GM10847 (cell line): ENCODE measurements around the gene NELFB.

Experiments used
- POLR2A ChIP-seq: IDR thresholded peaks from 2 replicates; pipeline ENCODE4 v1.6.1; 2011; ENCODE audit not compliant: insufficient read length; ENCODE audit errors: extremely low read depth

The NELFB gene

GRCh38 chr9:137278061-137278701 lies 23.1 kb downstream of the NELFB start:
- no peak for TF ChIP-seq POLR2A

- TF ChIP-seq POLR2A: no peak
Measured at GRCh38 chr9:137278721-137279711, 23.9 kb downstream of the NELFB start.

DNA sequence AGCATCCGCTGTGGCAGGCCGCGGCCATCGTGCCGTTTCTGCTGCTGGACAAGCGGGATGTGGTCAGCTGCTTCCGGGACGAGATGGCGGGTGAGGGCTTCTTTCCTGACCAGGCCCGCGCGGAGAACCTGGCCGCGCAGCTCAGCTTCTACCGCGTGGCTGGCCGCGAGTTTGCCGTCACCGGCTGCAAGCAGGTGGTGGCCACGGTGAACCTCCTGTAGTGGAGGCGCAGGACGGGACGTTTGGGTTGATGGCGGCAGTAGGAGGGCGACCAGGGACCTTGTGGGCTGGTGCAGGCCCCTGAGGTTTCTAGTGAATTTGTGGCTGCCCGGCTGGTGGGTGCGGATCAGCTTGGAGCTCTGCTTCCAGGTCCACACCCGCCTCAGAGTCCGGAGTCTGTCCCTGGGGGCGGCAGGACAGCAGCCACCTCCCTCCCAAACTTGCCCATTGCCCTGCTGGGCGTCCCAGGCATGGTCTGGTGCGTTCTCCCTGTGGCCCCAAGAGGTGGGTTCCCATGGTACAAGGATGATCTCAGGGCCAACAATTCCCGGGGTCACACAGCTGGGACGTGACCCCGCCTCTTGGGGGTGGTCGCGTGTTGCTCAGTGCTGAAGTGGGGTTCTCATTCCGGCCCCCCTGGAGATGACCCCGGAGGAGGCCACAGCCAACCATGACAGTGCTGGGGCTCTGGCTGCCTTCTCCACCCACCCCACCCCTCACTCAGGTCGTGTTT lies 24.8 kb downstream of the NELFB start:
- TF ChIP-seq POLR2A: no peak

GRCh38 chr9:137280474-137281344 lies 25.6 kb downstream of the NELFB start:
- TF ChIP-seq POLR2A: no peak

DNA sequence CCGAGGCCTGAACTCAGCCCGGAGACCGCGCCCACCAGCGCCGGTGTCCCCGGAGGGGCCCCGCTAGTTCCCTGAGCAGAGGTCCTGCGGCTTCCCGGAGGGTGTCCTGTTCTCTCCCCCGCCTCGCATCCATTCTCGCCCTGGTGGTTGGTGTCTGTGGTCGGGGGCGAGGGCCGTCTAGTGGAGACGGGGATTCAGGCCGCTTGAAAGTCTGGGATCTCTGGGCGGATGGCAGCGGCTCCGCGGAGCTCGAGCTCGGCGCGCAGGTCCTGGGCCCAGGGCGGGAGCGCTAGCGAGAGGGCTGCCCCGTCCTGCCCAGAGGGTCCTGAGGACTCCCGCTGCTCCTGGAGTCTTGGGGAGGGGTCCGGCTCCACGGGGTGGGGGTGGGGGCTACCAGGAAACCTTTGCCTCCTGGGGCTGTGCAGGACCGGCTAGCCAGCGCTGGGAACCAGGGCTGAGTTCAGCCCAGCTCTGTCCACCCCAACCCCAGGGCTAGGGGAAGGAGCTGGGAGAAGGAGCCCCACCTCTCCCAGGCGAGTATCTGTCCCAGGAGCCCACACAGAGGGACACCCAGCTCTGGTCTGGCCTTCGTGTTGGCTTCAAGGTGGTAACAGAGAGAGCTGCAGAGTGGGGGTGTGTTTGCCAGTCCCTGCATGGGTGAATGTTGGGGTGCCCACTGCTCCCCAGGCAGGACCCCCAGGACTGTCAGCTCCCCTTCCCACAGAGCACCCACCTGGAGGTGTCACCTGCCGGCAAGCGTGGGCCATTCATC lies 26.4 kb downstream of the NELFB start:
- TF ChIP-seq POLR2A: no peak

DNA sequence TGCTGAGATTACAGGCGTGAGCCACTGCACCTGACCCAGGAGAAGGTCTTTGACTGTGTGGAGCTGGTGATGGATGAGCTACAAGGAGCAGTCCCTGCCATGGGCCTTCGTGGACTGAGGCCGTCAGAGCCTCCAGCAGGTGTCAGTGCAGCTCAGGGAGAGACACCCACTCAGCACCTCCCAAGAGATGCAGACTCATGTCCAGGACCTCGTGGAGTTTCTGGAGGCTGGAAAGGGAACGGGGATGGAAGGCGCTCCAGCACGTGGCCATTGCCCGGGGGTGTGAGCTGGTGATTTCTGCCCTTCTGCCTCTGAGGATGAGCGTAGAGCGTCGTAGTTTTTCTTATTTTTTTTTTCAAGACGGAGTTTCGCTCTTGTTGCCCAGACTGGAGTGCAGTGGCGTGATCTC lies 31.9 kb downstream of the NELFB start:
- TF ChIP-seq POLR2A: no peak

- no peak for TF ChIP-seq POLR2A
Measured at GRCh38 chr9:137293094-137293481, 38.0 kb downstream of the NELFB start.

GRCh38 chr9:137293482-137294090 lies 38.5 kb downstream of the NELFB start:
- TF ChIP-seq POLR2A: no peak

DNA sequence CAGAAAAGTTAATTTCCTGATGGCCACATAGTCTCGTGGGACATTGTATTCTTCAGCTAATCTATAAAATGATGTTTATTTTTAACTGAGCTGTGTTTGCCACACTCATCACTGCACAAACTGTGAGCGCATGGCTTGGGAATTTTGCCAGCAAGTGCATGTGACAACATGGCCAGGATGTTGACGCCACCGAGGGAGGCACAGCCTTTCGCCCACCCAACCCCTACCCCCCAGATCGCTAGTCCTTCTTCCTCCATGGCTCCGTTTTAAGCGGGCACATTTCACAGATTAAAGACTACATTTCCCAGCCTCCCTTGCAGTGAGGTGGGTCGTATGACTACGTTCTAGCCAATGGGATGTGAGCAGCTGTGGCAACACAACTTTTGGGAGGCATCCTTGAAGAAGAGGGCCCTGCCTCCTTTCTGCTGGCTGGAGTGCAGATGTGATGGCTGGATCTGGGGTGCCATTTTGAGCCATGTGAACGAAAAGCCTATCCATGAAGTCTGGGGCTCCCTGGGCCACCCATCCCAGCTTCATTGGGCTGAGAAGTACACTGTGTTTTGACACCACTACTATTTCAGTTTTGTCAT lies 39.1 kb downstream of the NELFB start:
- TF ChIP-seq POLR2A: no peak

DNA sequence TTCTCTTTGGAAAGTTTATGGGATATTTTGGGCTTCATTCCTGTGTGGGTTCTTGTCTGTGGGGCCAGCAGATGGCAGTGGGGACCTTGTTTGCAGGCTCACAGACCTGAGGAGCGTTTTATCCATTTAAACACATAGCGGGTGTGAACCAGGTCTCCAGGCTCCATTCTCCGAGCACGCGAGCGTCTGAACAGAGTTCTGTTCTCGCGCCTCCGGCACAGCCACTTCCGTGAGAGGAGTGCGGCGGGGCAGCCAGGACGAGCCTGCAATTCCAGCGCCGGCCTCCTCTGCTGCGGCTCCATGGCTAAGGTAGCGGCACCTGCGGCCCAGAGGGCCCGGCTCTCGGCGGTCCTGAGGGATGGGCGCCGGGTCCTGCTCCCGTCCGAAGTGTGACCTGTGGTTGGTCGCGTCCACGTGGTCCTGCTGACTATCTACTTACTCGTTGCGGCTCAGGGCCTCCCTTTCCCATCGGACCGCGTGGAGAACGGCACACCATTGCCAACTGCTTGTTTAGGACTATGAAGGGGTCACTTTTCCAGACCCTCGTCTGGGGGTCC lies 39.6 kb downstream of the NELFB start:
- TF ChIP-seq POLR2A: no peak

DNA sequence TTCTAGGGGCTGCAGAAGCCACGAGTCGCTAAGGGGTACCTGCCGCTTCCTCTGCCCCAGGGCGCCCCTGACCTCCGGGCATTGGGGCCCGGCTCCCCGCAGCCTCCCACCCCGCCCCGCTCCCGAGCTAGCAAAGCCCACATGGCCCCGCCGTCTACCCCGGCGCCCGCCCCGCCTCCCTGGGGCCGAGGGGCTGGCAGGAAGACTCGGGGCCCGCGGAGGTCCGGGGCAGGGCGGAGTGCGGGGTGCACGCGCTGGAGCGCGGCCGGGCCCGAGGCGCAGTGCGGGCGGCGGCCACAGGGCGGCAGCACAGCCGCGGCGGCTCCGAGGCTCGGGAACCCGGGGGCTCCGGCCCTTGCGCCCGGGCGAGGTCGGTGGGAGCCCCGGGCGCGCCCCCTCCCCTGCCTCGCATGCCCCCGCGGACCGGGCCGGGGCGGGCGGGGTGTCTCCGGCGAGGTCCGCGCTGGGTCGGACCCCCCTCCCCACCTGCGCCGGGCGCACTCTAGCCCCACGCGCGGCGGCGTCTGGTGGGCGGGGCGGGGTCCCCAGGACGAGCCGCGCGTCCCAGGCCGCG lies 40.2 kb downstream of the NELFB start:
- no peak for TF ChIP-seq POLR2A

- TF ChIP-seq POLR2A: no peak
Measured at GRCh38 chr9:137295849-137296669, 40.9 kb downstream of the NELFB start.
